Retinal pigment epithelial cell (primary cell): ENCODE data around the gene CNTROB.
"Not testable (repeated sequence)": the region's sequence is repeated elsewhere in the genome, so short reads cannot be mapped to it uniquely, and the experiment has no call there.

ENCODE experiments used
- DNase-seq: peaks from one replicate; pipeline ENCODE4 v3.0.0-alpha.2; 2010; ENCODE audit warnings: low read depth
- H3K4me3 ChIP-seq: 2 replicates; pipeline ENCODE4 v1.5.1; 2011; ENCODE audit warnings: mild to moderate bottlenecking, low read length, control low read depth, moderate library complexity
- TF ChIP-seq, protein P1 (sequence below): conservative IDR thresholded peaks from 2 replicates; pipeline ENCODE4 v1.5.1; 2011; ENCODE audit warnings: low read depth, low read length, control low read depth, inconsistent platforms

CNTROB gene

DNA sequence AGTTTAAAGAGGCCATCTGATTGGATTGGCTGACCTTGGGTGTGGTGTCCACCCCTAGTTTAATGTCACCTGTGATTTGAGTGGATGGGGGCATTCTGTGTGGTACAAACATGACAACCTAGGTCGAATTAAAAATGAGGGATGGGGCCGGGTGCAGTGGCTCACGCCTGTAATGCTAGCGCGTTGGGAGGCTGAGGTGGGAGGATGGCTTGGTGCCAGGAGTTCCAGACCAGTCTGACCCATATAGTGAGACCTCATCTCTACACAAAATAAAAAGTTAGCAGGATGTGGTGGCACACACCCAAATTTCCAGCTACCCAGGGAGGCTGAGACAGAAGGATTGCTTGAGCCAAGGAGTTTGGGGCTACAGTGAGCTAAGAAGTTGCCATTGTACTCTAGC, 14.4 kb downstream of the CNTROB start:
- no peak overlapping the region for H3K4me3 ChIP-seq
- no peak for DNase-seq
- TF ChIP-seq, protein P1, sequence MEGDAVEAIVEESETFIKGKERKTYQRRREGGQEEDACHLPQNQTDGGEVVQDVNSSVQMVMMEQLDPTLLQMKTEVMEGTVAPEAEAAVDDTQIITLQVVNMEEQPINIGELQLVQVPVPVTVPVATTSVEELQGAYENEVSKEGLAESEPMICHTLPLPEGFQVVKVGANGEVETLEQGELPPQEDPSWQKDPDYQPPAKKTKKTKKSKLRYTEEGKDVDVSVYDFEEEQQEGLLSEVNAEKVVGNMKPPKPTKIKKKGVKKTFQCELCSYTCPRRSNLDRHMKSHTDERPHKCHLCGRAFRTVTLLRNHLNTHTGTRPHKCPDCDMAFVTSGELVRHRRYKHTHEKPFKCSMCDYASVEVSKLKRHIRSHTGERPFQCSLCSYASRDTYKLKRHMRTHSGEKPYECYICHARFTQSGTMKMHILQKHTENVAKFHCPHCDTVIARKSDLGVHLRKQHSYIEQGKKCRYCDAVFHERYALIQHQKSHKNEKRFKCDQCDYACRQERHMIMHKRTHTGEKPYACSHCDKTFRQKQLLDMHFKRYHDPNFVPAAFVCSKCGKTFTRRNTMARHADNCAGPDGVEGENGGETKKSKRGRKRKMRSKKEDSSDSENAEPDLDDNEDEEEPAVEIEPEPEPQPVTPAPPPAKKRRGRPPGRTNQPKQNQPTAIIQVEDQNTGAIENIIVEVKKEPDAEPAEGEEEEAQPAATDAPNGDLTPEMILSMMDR, result no peak

DNA sequence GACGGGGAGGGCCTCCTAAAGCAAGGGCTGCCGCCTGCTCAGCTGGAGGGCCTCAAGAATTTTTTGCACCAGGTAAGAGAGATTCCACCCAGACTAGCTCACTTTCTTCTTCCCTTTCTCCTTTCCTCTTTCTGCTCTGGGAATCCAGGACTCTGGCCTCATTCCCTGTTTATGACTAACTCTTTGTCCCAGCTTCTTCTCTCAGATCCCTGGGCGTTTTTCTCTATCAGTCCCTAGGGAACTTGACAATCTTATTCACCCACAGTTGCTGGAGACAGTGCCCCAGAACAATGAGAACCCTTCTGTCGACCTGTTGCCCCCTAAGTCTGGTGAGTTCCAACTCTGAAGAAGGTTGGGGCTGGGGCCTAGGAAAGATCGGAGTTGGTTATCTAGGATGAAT, 15.6 kb downstream of the CNTROB start:
- no peak for DNase-seq
- TF ChIP-seq, protein P1, result no peak
- no peak overlapping the region for H3K4me3 ChIP-seq

DNA sequence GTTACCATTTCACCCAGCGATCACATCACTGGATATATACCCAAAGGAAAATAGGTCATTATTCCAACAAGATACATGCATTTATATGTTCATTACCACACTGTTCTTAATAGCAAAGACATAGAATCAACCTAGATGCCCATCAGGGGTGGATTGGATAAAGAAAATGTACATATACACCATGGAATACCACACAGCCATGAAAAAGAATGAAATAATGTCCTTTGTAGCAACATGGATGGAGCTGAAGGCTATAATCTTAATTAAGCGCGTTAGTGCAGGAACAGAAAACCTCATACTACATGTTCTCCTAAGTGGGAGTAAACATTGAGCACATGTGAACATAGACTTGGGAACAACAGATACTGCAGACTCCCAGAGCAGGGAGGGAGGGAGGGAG, 18.6 kb downstream of the CNTROB start:
- DNase-seq, result no peak
- TF ChIP-seq, protein P1, result no peak
- H3K4me3 ChIP-seq, result no peak overlapping the region

DNA sequence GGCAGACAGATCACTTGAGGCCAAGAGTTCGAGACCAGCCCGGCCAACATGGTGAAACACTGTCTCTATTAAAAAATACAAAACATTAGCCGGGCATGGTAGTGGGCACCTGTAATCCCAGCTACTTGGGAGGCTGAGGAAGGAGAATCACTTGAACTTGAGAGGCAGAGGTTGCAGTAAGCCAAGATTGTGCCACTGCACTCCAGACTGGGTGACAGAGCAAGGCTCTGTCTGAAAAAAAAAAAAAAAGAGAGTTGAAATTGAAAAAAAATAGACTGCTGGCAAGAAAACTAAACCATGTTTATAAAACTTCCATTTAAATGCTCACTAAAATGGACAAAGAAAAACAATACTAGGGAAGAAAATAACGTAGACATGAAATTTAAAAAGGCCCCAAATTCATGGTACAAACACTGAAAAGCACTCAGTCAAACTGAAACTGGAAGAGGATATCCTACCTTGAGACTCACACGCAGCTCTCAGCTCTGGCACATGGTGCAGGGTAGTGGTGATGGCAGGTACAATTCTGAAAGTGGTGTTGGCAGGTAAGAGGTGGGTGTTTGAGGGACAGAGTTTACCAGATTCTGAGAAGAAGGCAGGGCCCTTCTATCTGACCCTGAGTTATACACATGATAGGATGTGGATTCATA, 19.3 kb downstream of the CNTROB start:
- DNase-seq, result no peak
- no peak overlapping the region for H3K4me3 ChIP-seq
- TF ChIP-seq, protein P1, result no peak

DNA sequence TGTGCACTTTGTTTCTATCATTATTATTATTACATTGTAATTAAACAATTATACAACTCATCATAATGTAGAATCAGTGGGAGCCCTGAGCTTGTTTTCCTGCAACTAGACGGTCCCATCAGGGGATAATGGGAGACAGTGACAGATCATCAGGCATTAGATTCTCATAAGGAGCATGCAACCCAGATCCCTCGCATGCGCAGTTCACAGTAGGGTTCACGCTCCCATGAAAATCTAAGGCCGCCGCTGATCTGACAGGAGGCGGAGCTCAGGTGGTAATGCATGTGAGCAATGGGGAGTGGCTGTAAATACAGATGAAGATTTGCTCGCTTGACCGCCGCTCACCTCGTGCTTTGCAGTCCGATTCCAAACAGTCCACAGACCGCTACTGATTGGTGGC, 21.3 kb downstream of the CNTROB start:
- not testable (repeated sequence) for DNase-seq, H3K4me3 ChIP-seq

DNA sequence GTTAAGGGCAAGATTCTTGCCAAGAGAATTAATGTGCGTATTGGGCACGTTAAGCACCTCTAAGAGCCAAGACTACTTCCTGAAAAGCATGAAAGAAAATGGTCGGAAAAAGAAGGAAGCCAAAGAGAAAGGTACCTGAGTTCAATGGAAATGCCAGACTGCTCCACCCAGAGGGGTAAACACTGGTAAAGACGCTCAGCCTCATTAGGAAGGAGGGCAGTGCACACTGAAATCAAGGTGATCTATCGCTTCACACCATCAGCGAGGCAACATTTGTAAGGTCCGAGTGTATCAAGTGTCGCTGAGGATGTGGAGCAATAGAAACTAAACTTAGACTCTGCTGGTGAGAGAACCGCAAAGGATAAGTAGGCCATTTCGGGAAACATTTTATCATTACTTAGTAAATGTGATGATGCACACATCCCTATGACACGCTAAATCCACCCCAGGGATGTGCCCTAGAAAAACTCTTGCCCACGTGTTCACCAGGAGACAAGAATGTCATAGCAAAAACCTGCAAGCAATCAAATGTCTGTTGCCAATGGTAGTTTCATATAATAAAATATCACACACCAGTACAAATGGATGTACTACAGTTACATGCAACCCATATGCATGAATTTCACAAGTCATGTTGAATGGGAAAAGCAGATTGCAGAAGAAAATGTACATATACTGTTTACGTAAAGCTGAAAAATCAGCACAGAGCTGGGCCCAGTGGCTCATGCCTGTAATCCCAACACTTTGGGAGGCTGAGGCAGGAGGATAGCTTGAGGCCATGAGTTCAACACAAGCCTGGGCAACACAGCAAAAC, 23.6 kb downstream of the CNTROB start:
- TF ChIP-seq, protein P1, result no peak
- H3K4me3 ChIP-seq, result no peak overlapping the region
- no peak for DNase-seq

DNA sequence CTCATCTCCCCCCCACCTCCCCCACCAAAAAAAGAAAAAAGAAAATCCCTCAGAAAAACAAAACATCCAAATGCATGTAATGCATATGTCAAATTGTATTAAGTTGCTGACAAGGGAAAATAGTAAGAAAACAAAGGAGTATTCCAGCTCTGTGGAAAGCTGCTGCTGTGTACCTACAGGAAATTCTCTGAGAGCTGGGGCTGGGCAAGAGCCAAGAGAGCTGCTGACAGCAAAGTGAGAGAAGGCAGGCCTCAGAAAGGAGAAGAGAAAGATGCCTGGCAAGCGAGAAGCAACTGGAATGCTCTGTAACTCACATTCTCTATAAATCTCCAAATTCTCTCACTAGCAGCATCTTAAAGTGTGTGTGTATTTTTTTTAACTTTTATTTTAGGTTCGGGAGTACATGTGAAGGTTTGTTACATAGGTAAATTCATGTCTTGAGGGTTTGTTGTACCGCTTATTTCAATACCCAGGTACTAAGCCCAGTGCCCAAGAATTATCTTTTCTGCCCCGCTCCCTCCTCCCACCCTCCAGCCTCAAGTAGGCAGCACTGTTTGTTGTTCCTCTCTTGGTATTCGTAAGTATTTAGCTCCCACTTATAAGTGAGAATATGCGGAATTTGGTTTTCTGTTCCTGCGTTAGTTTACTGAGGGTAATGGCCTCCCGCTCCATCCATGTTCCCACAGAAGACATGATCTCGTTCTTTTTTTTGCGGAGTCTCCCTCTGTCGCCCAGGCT, 24.4 kb downstream of the CNTROB start:
- TF ChIP-seq, protein P1, result no peak
- DNase-seq, result no peak
- no peak overlapping the region for H3K4me3 ChIP-seq
